IMR-90 (cell line): ENCODE data around the gene ZBTB8OS.

Experiments
- BHLHE40 ChIP-seq: fragments of 150-350 bp; IDR thresholded peaks from 2 replicates; pipeline ENCODE4 v1.6.1; 2016; ENCODE audit warnings: mild to moderate bottlenecking, low read depth, low read length
- CEBPB ChIP-seq: IDR thresholded peaks from 2 replicates; pipeline ENCODE4 v1.6.1; 2012; ENCODE audit warnings: low read depth, low read length, improper control_type of control experiment
- MAFK ChIP-seq: IDR thresholded peaks from 2 replicates; pipeline ENCODE4 v1.6.1; 2012; ENCODE audit warnings: low read depth, low read length, improper control_type of control experiment
- POLR2A ChIP-seq: IDR thresholded peaks from 2 replicates; pipeline ENCODE4 v1.6.1; 2012; ENCODE audit warnings: mild to moderate bottlenecking, low read depth, low read length
- RCOR1 ChIP-seq: IDR thresholded peaks from 2 replicates; pipeline ENCODE4 v1.6.1; 2012; ENCODE audit warnings: mild to moderate bottlenecking, low read length, improper control_type of control experiment; ENCODE audit not compliant: insufficient replicate concordance
- SMC3 ChIP-seq: fragments of 150-350 bp; IDR thresholded peaks from 2 replicates; pipeline ENCODE4 v1.6.1; 2016; ENCODE audit warnings: low read depth, mild to moderate bottlenecking, antibody characterized with exemption, low read length, moderate library complexity
- TF ChIP-seq, protein P1 (sequence below): conservative IDR thresholded peaks from 2 replicates; pipeline ENCODE4 v1.5.1; 2012; ENCODE audit warnings: mild to moderate bottlenecking, low read depth, low read length, improper control_type of control experiment

DNA sequence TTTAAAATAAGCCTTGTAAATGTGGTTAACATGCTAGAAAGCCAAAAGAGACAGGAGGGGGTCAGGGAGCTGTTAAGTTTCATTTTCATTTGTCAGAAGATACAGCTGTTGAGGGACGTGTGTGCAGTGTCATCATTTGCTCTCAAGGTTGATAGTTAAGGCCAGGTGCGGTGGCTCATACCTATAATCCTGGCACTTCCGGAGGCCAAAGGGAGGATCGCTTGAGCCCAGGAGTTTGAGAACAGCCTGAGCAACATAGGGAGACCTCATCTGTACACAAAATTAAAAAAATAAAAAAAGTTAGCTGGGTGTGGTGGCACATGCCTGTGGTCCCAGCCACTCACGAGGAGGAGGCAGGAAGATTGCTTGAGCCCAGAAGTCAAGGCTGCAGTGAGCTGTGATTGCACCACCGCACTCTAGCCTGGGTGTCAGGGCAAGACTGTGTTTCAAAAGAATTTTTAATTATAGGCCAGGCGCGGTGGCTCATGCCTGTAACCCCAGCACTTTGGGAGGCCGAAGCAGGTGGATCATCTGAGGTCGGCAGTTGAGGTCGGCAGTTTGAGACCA lies 22.7 kb downstream of the ZBTB8OS start:
- TF ChIP-seq, protein P1, sequence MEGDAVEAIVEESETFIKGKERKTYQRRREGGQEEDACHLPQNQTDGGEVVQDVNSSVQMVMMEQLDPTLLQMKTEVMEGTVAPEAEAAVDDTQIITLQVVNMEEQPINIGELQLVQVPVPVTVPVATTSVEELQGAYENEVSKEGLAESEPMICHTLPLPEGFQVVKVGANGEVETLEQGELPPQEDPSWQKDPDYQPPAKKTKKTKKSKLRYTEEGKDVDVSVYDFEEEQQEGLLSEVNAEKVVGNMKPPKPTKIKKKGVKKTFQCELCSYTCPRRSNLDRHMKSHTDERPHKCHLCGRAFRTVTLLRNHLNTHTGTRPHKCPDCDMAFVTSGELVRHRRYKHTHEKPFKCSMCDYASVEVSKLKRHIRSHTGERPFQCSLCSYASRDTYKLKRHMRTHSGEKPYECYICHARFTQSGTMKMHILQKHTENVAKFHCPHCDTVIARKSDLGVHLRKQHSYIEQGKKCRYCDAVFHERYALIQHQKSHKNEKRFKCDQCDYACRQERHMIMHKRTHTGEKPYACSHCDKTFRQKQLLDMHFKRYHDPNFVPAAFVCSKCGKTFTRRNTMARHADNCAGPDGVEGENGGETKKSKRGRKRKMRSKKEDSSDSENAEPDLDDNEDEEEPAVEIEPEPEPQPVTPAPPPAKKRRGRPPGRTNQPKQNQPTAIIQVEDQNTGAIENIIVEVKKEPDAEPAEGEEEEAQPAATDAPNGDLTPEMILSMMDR = no peak
- TF ChIP-seq POLR2A (no peak), MAFK (no peak), CEBPB (no peak), SMC3 (no peak), RCOR1 (no peak), BHLHE40 (no peak)
